GM12878 (cell line): Measurements from ENCODE around the gene SPRY2. TPM values are rescaled to one million over a fixed set of nuclear protein-coding genes. Genes with fewer than 3 reads are reported as not detected.

Experiments used
- BRCA1 ChIP-seq: IDR thresholded peaks from 2 replicates; pipeline ENCODE4 v1.6.1; 2011; ENCODE audit warnings: low read depth, low read length, improper control_type of control experiment
- CBX3 ChIP-seq: fragments of 200-600 bp; sonication (generic); IDR thresholded peaks from 2 replicates; pipeline ENCODE4 v1.6.1; 2016; ENCODE audit warnings: low read depth, borderline replicate concordance
- CBX5 ChIP-seq: sonication (generic); IDR thresholded peaks from 2 replicates; pipeline ENCODE4 v1.6.1; 2016; ENCODE audit warnings: low read depth, moderate library complexity, mild to moderate bottlenecking, inconsistent platforms
- CREM ChIP-seq: IDR thresholded peaks from 2 replicates; pipeline ENCODE4 v1.6.1; 2014; ENCODE audit warnings: antibody characterized with exemption, low read depth
- HCFC1 ChIP-seq: fragments of 150-350 bp; IDR thresholded peaks from 2 replicates; pipeline ENCODE4 v1.6.1; 2014; ENCODE audit warnings: low read length
- LARP7 ChIP-seq: fragments of 450-650 bp; IDR thresholded peaks from 2 replicates; pipeline ENCODE4 v1.6.1; 2017; ENCODE audit warnings: mild to moderate bottlenecking
- MEF2B ChIP-seq: fragments of 450-650 bp; IDR thresholded peaks from 2 replicates; pipeline ENCODE4 v1.6.1; 2018; ENCODE audit warnings: mild to moderate bottlenecking, moderate library complexity; ENCODE audit not compliant: partially characterized antibody, poor library complexity, severe bottlenecking
- NBN ChIP-seq: fragments of 450-650 bp; IDR thresholded peaks from 2 replicates; pipeline ENCODE4 v1.6.1; 2016
- PML ChIP-seq: IDR thresholded peaks from 2 replicates; pipeline ENCODE4 v1.6.1; 2012; ENCODE audit warnings: low read length, inconsistent platforms
- RAD21 ChIP-seq: IDR thresholded peaks from 2 replicates; pipeline ENCODE4 v1.6.1; 2011; ENCODE audit warnings: mild to moderate bottlenecking, low read depth, low read length, moderate library complexity; ENCODE audit not compliant: insufficient read depth
- SMARCA5 ChIP-seq: fragments of 450-650 bp; IDR thresholded peaks from 2 replicates; pipeline ENCODE4 v1.6.1; 2017; ENCODE audit warnings: mild to moderate bottlenecking
- SPI1 ChIP-seq: IDR thresholded peaks from 2 replicates; pipeline ENCODE4 v1.6.1; 2011; ENCODE audit warnings: low read depth, mild to moderate bottlenecking, low read length, moderate library complexity, borderline replicate concordance; ENCODE audit not compliant: insufficient read depth
- TBL1XR1 ChIP-seq: IDR thresholded peaks from 2 replicates; pipeline ENCODE4 v1.6.1; 2012; ENCODE audit warnings: low read depth, low read length, improper control_type of control experiment
- ZNF217 ChIP-seq: fragments of 450-650 bp; IDR thresholded peaks from 2 replicates; pipeline ENCODE4 v1.6.1; 2017; ENCODE audit warnings: antibody characterized with exemption, mild to moderate bottlenecking
- polyA plus RNA-seq, 11 experiments: library from polyadenylated mRNA; depleted of rRNA in 4 of 11; unstranded in 6 of 11; stranded (reverse) in 5 of 11; fragments of >200 nt; fragmentation: Nextera tagmentation in 4 of 11; fragmentation: Illumina TruSeq in 1 of 11; extraction: Ambion mirVana in 4 of 11; extraction: Trizol in 1 of 11; gene quantifications; 1 replicate in 1 of 11; 2 replicates in 10 of 11; pipeline versions ENCODE4 v1.2.1 to v1.2.3, GENCODE V29; 2011 to 2016; ENCODE audit warnings: inconsistent platforms in 2 of 11, missing spikeins in 2 of 11, low read depth in 1 of 11
- total RNA-seq, 4 experiments: library from RNA; depleted of rRNA in 3 of 4; stranded (reverse); fragments of >200 nt in 3 of 4; fragmentation: Illumina TruSeq in 1 of 4; extraction: Trizol in 1 of 4; gene quantifications; 2 replicates each; pipeline versions ENCODE4 v1.2.1 to v1.2.3, GENCODE V29; 2013 to 2021
- TF ChIP-seq, protein P1 (sequence below): IDR thresholded peaks from 2 replicates; pipeline ENCODE4 v1.6.1; 2011; ENCODE audit warnings: mild to moderate bottlenecking, low read depth, low read length, moderate library complexity; ENCODE audit not compliant: insufficient replicate concordance
- TF ChIP-seq, protein P2 (sequence below): fragments of 450-650 bp; formaldehyde crosslinking; IDR thresholded peaks from 2 replicates; pipeline ENCODE4 v1.4.0; 2022; ENCODE audit warnings: mild to moderate bottlenecking, moderate library complexity
- TF ChIP-seq, protein P3 (sequence below): fragments of 450-650 bp; IDR thresholded peaks from 2 replicates; pipeline ENCODE4 v1.6.1; 2017; ENCODE audit warnings: mild to moderate bottlenecking, moderate library complexity
- TF ChIP-seq, protein P4 (sequence below): fragments of 450-650 bp; IDR thresholded peaks from 2 replicates; pipeline ENCODE4 v1.6.1; 2016; ENCODE audit warnings: mild to moderate bottlenecking
- TF ChIP-seq, protein P5 (sequence below): IDR thresholded peaks from 2 replicates; pipeline ENCODE4 v1.6.1; 2012; ENCODE audit warnings: low read depth, low read length, improper control_type of control experiment
- TF ChIP-seq, protein P6 (sequence below): IDR thresholded peaks from 2 replicates; pipeline ENCODE4 v1.6.1; 2011; ENCODE audit warnings: low read depth, mild to moderate bottlenecking, low read length, moderate library complexity, borderline replicate concordance; ENCODE audit errors: extremely low read depth

The SPRY2 gene
- total and polyA plus RNA-seq, 10 of the 15 experiments (the other 5 are each of a cell fraction or from before 2014, with no cell fraction given) = 1.8 to 82.1 (median 9.2) TPM

DNA sequence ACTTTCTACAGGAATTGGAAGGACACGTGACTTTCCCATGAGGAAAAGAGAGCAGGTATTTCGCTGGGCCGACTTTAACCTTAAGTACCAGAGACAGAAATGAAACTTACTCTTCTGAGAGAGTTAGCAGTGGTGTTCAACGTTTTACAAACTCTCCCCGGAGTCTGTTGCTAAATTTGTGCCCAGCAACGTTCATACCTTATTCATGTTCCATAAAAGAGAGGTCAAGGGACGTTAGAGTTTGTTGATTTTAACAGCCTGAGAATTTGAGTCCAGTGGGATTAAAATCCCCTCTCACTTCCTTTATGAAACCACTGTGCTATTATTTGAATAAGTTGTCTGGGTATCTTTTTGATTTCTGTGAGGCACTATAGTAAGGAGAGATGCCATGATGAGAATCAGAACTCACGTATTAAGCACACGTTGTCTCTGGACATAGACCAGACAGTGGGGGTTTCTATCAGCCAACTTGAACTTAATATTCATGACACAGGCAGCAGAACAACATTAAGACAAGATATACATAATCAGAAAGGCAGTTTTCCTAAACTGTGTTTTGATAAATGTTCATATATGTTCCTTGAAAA lies 33.4 kb downstream of the SPRY2 start (continued):
- TF ChIP-seq, protein P1, sequence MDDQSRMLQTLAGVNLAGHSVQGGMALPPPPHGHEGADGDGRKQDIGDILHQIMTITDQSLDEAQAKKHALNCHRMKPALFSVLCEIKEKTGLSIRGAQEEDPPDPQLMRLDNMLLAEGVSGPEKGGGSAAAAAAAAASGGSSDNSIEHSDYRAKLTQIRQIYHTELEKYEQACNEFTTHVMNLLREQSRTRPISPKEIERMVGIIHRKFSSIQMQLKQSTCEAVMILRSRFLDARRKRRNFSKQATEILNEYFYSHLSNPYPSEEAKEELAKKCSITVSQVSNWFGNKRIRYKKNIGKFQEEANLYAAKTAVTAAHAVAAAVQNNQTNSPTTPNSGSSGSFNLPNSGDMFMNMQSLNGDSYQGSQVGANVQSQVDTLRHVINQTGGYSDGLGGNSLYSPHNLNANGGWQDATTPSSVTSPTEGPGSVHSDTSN = no peak
- TF ChIP-seq, protein P2, sequence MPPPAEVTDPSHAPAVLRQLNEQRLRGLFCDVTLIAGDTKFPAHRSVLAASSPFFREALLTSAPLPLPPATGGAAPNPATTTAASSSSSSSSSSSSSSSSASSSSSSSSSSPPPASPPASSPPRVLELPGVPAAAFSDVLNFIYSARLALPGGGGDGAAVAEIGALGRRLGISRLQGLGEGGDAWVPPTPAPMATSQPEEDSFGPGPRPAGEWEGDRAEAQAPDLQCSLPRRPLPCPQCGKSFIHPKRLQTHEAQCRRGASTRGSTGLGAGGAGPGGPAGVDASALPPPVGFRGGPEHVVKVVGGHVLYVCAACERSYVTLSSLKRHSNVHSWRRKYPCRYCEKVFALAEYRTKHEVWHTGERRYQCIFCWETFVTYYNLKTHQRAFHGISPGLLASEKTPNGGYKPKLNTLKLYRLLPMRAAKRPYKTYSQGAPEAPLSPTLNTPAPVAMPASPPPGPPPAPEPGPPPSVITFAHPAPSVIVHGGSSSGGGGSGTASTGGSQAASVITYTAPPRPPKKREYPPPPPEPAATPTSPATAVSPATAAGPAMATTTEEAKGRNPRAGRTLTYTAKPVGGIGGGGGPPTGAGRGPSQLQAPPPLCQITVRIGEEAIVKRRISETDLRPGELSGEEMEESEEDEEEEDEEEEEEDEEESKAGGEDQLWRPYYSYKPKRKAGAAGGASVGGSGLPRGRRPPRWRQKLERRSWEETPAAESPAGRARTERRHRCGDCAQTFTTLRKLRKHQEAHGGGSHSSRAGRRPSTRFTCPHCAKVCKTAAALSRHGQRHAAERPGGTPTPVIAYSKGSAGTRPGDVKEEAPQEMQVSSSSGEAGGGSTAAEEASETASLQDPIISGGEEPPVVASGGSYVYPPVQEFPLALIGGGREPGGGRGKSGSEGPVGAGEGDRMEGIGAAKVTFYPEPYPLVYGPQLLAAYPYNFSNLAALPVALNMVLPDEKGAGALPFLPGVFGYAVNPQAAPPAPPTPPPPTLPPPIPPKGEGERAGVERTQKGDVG = no peak
- TF ChIP-seq SMARCA5 (0 out of 2 replicates have a peak, but pooled peaks have one; percentile 8), SPI1 (peak; percentile 22; the same call in 1 of the 2 replicates), CBX5 (no peak), LARP7 (no peak), PML (no peak), HCFC1 (no peak), ZNF217 (0 out of 2 replicates have a peak, but pooled peaks have one; percentile 35), BRCA1 (no peak), NBN (no peak), CBX3 (no peak), MEF2B (peak; percentile 77), RAD21 (no peak), TBL1XR1 (no peak), CREM (no peak)
- TF ChIP-seq, protein P3, sequence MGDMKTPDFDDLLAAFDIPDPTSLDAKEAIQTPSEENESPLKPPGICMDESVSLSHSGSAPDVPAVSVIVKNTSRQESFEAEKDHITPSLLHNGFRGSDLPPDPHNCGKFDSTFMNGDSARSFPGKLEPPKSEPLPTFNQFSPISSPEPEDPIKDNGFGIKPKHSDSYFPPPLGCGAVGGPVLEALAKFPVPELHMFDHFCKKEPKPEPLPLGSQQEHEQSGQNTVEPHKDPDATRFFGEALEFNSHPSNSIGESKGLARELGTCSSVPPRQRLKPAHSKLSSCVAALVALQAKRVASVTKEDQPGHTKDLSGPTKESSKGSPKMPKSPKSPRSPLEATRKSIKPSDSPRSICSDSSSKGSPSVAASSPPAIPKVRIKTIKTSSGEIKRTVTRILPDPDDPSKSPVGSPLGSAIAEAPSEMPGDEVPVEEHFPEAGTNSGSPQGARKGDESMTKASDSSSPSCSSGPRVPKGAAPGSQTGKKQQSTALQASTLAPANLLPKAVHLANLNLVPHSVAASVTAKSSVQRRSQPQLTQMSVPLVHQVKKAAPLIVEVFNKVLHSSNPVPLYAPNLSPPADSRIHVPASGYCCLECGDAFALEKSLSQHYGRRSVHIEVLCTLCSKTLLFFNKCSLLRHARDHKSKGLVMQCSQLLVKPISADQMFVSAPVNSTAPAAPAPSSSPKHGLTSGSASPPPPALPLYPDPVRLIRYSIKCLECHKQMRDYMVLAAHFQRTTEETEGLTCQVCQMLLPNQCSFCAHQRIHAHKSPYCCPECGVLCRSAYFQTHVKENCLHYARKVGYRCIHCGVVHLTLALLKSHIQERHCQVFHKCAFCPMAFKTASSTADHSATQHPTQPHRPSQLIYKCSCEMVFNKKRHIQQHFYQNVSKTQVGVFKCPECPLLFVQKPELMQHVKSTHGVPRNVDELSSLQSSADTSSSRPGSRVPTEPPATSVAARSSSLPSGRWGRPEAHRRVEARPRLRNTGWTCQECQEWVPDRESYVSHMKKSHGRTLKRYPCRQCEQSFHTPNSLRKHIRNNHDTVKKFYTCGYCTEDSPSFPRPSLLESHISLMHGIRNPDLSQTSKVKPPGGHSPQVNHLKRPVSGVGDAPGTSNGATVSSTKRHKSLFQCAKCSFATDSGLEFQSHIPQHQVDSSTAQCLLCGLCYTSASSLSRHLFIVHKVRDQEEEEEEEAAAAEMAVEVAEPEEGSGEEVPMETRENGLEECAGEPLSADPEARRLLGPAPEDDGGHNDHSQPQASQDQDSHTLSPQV = no peak
- TF ChIP-seq, protein P4, sequence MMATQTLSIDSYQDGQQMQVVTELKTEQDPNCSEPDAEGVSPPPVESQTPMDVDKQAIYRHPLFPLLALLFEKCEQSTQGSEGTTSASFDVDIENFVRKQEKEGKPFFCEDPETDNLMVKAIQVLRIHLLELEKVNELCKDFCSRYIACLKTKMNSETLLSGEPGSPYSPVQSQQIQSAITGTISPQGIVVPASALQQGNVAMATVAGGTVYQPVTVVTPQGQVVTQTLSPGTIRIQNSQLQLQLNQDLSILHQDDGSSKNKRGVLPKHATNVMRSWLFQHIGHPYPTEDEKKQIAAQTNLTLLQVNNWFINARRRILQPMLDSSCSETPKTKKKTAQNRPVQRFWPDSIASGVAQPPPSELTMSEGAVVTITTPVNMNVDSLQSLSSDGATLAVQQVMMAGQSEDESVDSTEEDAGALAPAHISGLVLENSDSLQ = no peak
- TF ChIP-seq, protein P5, sequence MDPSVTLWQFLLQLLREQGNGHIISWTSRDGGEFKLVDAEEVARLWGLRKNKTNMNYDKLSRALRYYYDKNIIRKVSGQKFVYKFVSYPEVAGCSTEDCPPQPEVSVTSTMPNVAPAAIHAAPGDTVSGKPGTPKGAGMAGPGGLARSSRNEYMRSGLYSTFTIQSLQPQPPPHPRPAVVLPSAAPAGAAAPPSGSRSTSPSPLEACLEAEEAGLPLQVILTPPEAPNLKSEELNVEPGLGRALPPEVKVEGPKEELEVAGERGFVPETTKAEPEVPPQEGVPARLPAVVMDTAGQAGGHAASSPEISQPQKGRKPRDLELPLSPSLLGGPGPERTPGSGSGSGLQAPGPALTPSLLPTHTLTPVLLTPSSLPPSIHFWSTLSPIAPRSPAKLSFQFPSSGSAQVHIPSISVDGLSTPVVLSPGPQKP = no peak
- TF ChIP-seq, protein P6, sequence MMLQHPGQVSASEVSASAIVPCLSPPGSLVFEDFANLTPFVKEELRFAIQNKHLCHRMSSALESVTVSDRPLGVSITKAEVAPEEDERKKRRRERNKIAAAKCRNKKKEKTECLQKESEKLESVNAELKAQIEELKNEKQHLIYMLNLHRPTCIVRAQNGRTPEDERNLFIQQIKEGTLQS = no peak
